ENCODE measurements around the gene TMEM132A. TPM values are rescaled to one million over a fixed set of nuclear protein-coding genes. Genes with fewer than 3 reads are reported as not detected.

The TMEM132A gene
- total RNA-seq, 1 experiment from 2014 or later = 84.2 TPM

- no peak overlapping the region for H2AFZ ChIP-seq (ENCODE audit: low read length)
- ChIA-PET CTCF (interaction anchor here (1.2 kb wide), 1 partner anchor 59 kb away, joined by 9 read pairs; no protein-coding TSS in a partner anchor), POLR2A (ENCODE audit: unreplicated experiment) (no interaction called here)
- no peaks in the 10 kb centered on the region for H4K20me1 ChIP-seq (ENCODE audit: low read length)
- H3K27me3 ChIP-seq (ENCODE audit: low read length) = no peaks in the 10 kb centered on the region
- H3K9me2 ChIP-seq (replicated peaks; ENCODE audit: low read length) = no peaks in the 10 kb centered on the region
- H3K79me2 ChIP-seq (ENCODE audit: low read length) = no peaks in the 10 kb centered on the region
- no peak overlapping the region for H3K4me2 ChIP-seq (ENCODE audit: low read length)
- TF ChIP-seq CTCF (conservative IDR thresholded peaks at IDR 0.05; ENCODE audit: low read depth, low read length) (no peak), EZH2 (IDR thresholded peaks at IDR 0.05; ENCODE audit: low read length, unreplicated experiment) (no peak), EZH2phosphoT487 (IDR thresholded peaks at IDR 0.05; ENCODE audit: borderline replicate concordance, low read length) (no peak)
- no TSS peak for BruUV-seq (replicated peaks)
- no peak overlapping the region for H3K4me3 ChIP-seq (ENCODE audit: low read length)
- ATAC-seq (no peak), DNase-seq (no peak)
- no peaks in the 10 kb centered on the region for H3K4me1 ChIP-seq (ENCODE audit: insufficient read depth, low read length)
- no peak overlapping the region for H3K9ac ChIP-seq (ENCODE audit: low read length)
- peaks cover 19% of the 10 kb centered on the region; the same call in 1 of the 2 replicates for H3K36me3 ChIP-seq (ENCODE audit: low read depth, low read length)
- H3K9me3 ChIP-seq (ENCODE audit: low read length) = no peaks in the 10 kb centered on the region
- no peaks in the 10 kb centered on the region for H3F3A ChIP-seq (ENCODE audit: low read length, unreplicated experiment)
- H3K27ac ChIP-seq (ENCODE audit: low read length) = no peak overlapping the region
- intact Hi-C loops (cut with micrococcal nuclease) = no loop called here
Observed at GRCh38 chr11:60889869-60890311, 34.4 kb upstream of the TMEM132A start.

- intact Hi-C loops (cut with micrococcal nuclease) = no loop called here
- H3K9ac ChIP-seq (ENCODE audit: low read length) = no peak overlapping the region
- no peak overlapping the region for H3K4me3 ChIP-seq (ENCODE audit: low read length)
- H3F3A ChIP-seq (ENCODE audit: low read length, unreplicated experiment) = no peaks in the 10 kb centered on the region
- no peaks in the 10 kb centered on the region for H4K20me1 ChIP-seq (ENCODE audit: low read length)
- BruUV-seq (replicated peaks) = no TSS peak
- DNase-seq (no peak), ATAC-seq (no peak)
- POLR2A ChIA-PET (ENCODE audit: unreplicated experiment) = no interaction called here
- H2AFZ ChIP-seq (ENCODE audit: low read length) = no peak overlapping the region
- H3K27me3 ChIP-seq (ENCODE audit: low read length) = no peaks in the 10 kb centered on the region
- H3K36me3 ChIP-seq (ENCODE audit: low read depth, low read length) = peaks cover 27% of the 10 kb centered on the region
- H3K9me2 ChIP-seq (replicated peaks; ENCODE audit: low read length) = no peaks in the 10 kb centered on the region
- H3K79me2 ChIP-seq (ENCODE audit: low read length) = no peaks in the 10 kb centered on the region
- H3K27ac ChIP-seq (ENCODE audit: low read length) = no peak overlapping the region
- H3K4me1 ChIP-seq (ENCODE audit: insufficient read depth, low read length) = no peaks in the 10 kb centered on the region
- H3K9me3 ChIP-seq (ENCODE audit: low read length) = no peaks in the 10 kb centered on the region
- no peak overlapping the region for H3K4me2 ChIP-seq (ENCODE audit: low read length)
- CTCF ChIA-PET = interaction anchor here (0.6 kb wide), 1 partner anchor 103 kb away, joined by 3 read pairs; no protein-coding TSS in a partner anchor
- no peak for TF ChIP-seq CTCF (conservative IDR thresholded peaks at IDR 0.05; ENCODE audit: low read depth, low read length)
- TF ChIP-seq EZH2phosphoT487 (IDR thresholded peaks at IDR 0.05; ENCODE audit: borderline replicate concordance, low read length) = no peak
- no peak for TF ChIP-seq EZH2 (IDR thresholded peaks at IDR 0.05; ENCODE audit: low read length, unreplicated experiment)
Observed at GRCh38 chr11:60890696-60891095, 33.6 kb upstream of the TMEM132A start.

- ATAC-seq (no peak), DNase-seq (no peak)
- ChIA-PET CTCF (interaction anchor here (0.6 kb wide), 1 partner anchor 104 kb away, joined by 3 read pairs; no protein-coding TSS in a partner anchor), POLR2A (ENCODE audit: unreplicated experiment) (no interaction called here)
- no peaks in the 10 kb centered on the region for H3K4me1 ChIP-seq (ENCODE audit: insufficient read depth, low read length)
- H3K27ac ChIP-seq (ENCODE audit: low read length) = no peak overlapping the region
- no peak overlapping the region for H3K9ac ChIP-seq (ENCODE audit: low read length)
- H2AFZ ChIP-seq (ENCODE audit: low read length) = no peak overlapping the region
- H3K36me3 ChIP-seq (ENCODE audit: low read depth, low read length) = peaks cover 33% of the 10 kb centered on the region
- no peaks in the 10 kb centered on the region for H4K20me1 ChIP-seq (ENCODE audit: low read length)
- H3K27me3 ChIP-seq (ENCODE audit: low read length) = no peaks in the 10 kb centered on the region
- intact Hi-C loops (cut with micrococcal nuclease) = no loop called here
- H3K4me2 ChIP-seq (ENCODE audit: low read length) = no peak overlapping the region
- BruUV-seq (replicated peaks) = no TSS peak
- no peaks in the 10 kb centered on the region for H3K79me2 ChIP-seq (ENCODE audit: low read length)
- no peaks in the 10 kb centered on the region for H3F3A ChIP-seq (ENCODE audit: low read length, unreplicated experiment)
- H3K4me3 ChIP-seq (ENCODE audit: low read length) = no peak overlapping the region
- H3K9me2 ChIP-seq (replicated peaks; ENCODE audit: low read length) = no peaks in the 10 kb centered on the region
- H3K9me3 ChIP-seq (ENCODE audit: low read length) = no peaks in the 10 kb centered on the region
- TF ChIP-seq CTCF (conservative IDR thresholded peaks at IDR 0.05; ENCODE audit: low read depth, low read length) (no peak), EZH2phosphoT487 (IDR thresholded peaks at IDR 0.05; ENCODE audit: borderline replicate concordance, low read length) (no peak), EZH2 (IDR thresholded peaks at IDR 0.05; ENCODE audit: low read length, unreplicated experiment) (no peak)
Observed at GRCh38 chr11:60891103-60891741, 33.0 kb upstream of the TMEM132A start.

Data from PC-3 (cell line).